GM12878 (cell line): ENCODE results near the gene DNAJB8. TPM values are rescaled to one million over a fixed set of nuclear protein-coding genes. Genes with fewer than 3 reads are reported as not detected.

Experiments used
- ATAC-seq: fragments of 200-7000 bp; cut with Tn5 transposase; 3 replicates; pipeline ENCODE4 v1.9.1; 2020; ENCODE audit warnings: mild to moderate bottlenecking, moderate library complexity
- BruUV-seq: library from RNA; stranded (reverse); fragments of 400-500 nt; replicated peaks from 2 replicates; lab custom pipeline; 2021; lab: Mats Ljungman, UMichigan
- CTCF ChIA-PET: fragments of 300-600 bp; sonication (Branson Sonifier 250); formaldehyde crosslinking; extraction: SDS; loops from one replicate; lab custom pipeline; 2021; ENCODE audit warnings: inconsistent platforms; lab: Yijun Ruan, JAX
- POLR2A ChIA-PET: fragments of 350-600 bp; formaldehyde crosslinking; extraction: SDS; loops from one replicate; lab custom pipeline; 2021; ENCODE audit warnings: inconsistent platforms; lab: Charles Lee
- RAD21 ChIA-PET: fragments of 300-600 bp; sonication (Branson Sonifier 250); formaldehyde crosslinking; loops from one replicate; lab custom pipeline; 2023; ENCODE audit warnings: antibody characterized with exemption; ENCODE audit not compliant: unreplicated experiment; lab: Charles Lee
- SMC1A ChIA-PET: fragments of 300-600 bp; sonication (Branson Sonifier 250); formaldehyde crosslinking; loops from one replicate; lab custom pipeline; 2023; ENCODE audit not compliant: unreplicated experiment, uncharacterized antibody; lab: Charles Lee
- DNase-seq: peaks from one replicate; pipeline ENCODE4 v3.0.0-alpha.2; 2011; ENCODE audit warnings: low read depth, low spot score
- FAIRE-seq: peaks from 3 replicates; lab custom pipeline; 2011; peaks lifted over from hg19 to GRCh38; lab: Jason Lieb, UNC
- H2AFZ ChIP-seq: 2 replicates; pipeline ENCODE4 v1.6.0; 2011; ENCODE audit warnings: low read depth, low read length, control low read depth; ENCODE audit not compliant: control insufficient read depth
- H3K27ac ChIP-seq: 2 replicates; pipeline ENCODE4 v1.5.1; 2011; ENCODE audit warnings: control low read depth; ENCODE audit not compliant: control insufficient read depth, insufficient read depth
- H3K27me3 ChIP-seq, 2 experiments: replicated peaks in 1 of 2; 2 replicates each; pipeline versions ENCODE4 v1.6.0 to v1.6.1; 2011; ENCODE audit warnings: low read length in 1 of 2; ENCODE audit not compliant: control insufficient read depth in 2 of 2, insufficient read depth in 2 of 2
- H3K36me3 ChIP-seq, 2 experiments: 2 replicates each; pipeline ENCODE4 v1.5.1; 2011; ENCODE audit warnings: low read length in 1 of 2; ENCODE audit not compliant: control insufficient read depth in 2 of 2, insufficient read depth in 2 of 2
- H3K4me1 ChIP-seq: 2 replicates; pipeline ENCODE4 v1.6.1; 2011; ENCODE audit warnings: mild to moderate bottlenecking, low read length, moderate library complexity, mixed read lengths; ENCODE audit not compliant: control insufficient read depth, insufficient read depth
- H3K4me2 ChIP-seq: 2 replicates; pipeline ENCODE4 v1.6.0; 2011; ENCODE audit warnings: control low read depth; ENCODE audit not compliant: control insufficient read depth, insufficient read depth
- H3K4me3 ChIP-seq: fragments of 200-600 bp; sonication (generic); 2 replicates; pipeline ENCODE4 v1.5.1; 2016
- H3K79me2 ChIP-seq: 2 replicates; pipeline ENCODE4 v1.6.0; 2011; ENCODE audit warnings: low read length; ENCODE audit not compliant: control insufficient read depth, insufficient read depth
- H3K9ac ChIP-seq: 2 replicates; pipeline ENCODE4 v1.8.0; 2011; ENCODE audit warnings: low read length, control low read depth, mixed read lengths; ENCODE audit not compliant: control insufficient read depth, insufficient read depth
- H3K9me3 ChIP-seq: replicated peaks from 3 replicates; pipeline ENCODE4 v1.5.1; 2011; ENCODE audit warnings: mild to moderate bottlenecking, low read length; ENCODE audit not compliant: control insufficient read depth, insufficient read depth
- H4K20me1 ChIP-seq: 2 replicates; pipeline ENCODE4 v1.6.0; 2011; ENCODE audit not compliant: control insufficient read depth, insufficient read depth
- CHD1 ChIP-seq: IDR thresholded peaks from 2 replicates; pipeline ENCODE4 v1.6.1; 2012; ENCODE audit warnings: low read depth, low read length, improper control_type of control experiment
- FOXM1 ChIP-seq: IDR thresholded peaks from 2 replicates; pipeline ENCODE4 v1.6.1; 2012; ENCODE audit warnings: low read depth, mild to moderate bottlenecking, inconsistent platforms, low read length, moderate library complexity
- LARP7 ChIP-seq: fragments of 450-650 bp; IDR thresholded peaks from 2 replicates; pipeline ENCODE4 v1.6.1; 2017; ENCODE audit warnings: mild to moderate bottlenecking
- MTA2 ChIP-seq: fragments of 450-650 bp; IDR thresholded peaks from 2 replicates; pipeline ENCODE4 v1.6.1; 2016; ENCODE audit warnings: low read depth, mild to moderate bottlenecking, moderate library complexity
- MTA3 ChIP-seq: IDR thresholded peaks from 2 replicates; pipeline ENCODE4 v1.6.1; 2012; ENCODE audit warnings: low read length, inconsistent platforms, borderline replicate concordance
- NFXL1 ChIP-seq: fragments of 450-650 bp; IDR thresholded peaks from 2 replicates; pipeline ENCODE4 v1.6.1; 2017; ENCODE audit warnings: antibody characterized with exemption, mild to moderate bottlenecking, borderline replicate concordance
- POLR2AphosphoS2 ChIP-seq: IDR thresholded peaks from 2 replicates; pipeline ENCODE4 v1.6.1; 2011; ENCODE audit warnings: low read depth, mild to moderate bottlenecking, low read length, improper control_type of control experiment, moderate library complexity
- RCOR1 ChIP-seq: conservative IDR thresholded peaks from 2 replicates; pipeline ENCODE4 v1.6.1; 2012; ENCODE audit warnings: low read depth, low read length, improper control_type of control experiment
- SREBF2 ChIP-seq: IDR thresholded peaks from 2 replicates; pipeline ENCODE4 v1.6.1; 2012; ENCODE audit warnings: mild to moderate bottlenecking, low read length
- STAT3 ChIP-seq: IDR thresholded peaks from 2 replicates; pipeline ENCODE4 v1.6.1; 2011; ENCODE audit warnings: low read depth, low read length, improper control_type of control experiment
- TCF3 ChIP-seq: IDR thresholded peaks from 2 replicates; pipeline ENCODE4 v1.6.1; 2012; ENCODE audit warnings: low read depth, mild to moderate bottlenecking, low read length, borderline replicate concordance; ENCODE audit not compliant: insufficient read depth
- YBX1 ChIP-seq: fragments of 450-650 bp; IDR thresholded peaks from 2 replicates; pipeline ENCODE4 v1.6.1; 2016; ENCODE audit warnings: antibody characterized with exemption
- YY1 ChIP-seq: IDR thresholded peaks from 2 replicates; pipeline ENCODE4 v1.6.1; 2011; ENCODE audit warnings: low read depth, mild to moderate bottlenecking, low read length
- WGBS: methylation state at CpG from one replicate; pipeline ENCODE4 v1.1.6; 2016; ENCODE audit warnings: low lambda C conversion rate; ENCODE audit not compliant: insufficient replicate concordance, insufficient coverage; ENCODE audit errors: missing lambda C conversion rate; 5-methylcytosine and 5-hydroxymethylcytosine counted together
- in situ Hi-C: fragments of 300-500 bp; cut with MboI; formaldehyde crosslinking; loops from 9 replicates; pipeline ENCODE4 v1.14.3; 2018; ENCODE audit warnings: mixed read lengths
- intact Hi-C: fragments of 100-400 bp; cut with micrococcal nuclease; formaldehyde crosslinking; loops from one replicate; pipeline ENCODE4 v1.14.2; 2022; ENCODE audit not compliant: unreplicated experiment
- polyA plus RNA-seq, 11 experiments: library from polyadenylated mRNA; depleted of rRNA in 4 of 11; unstranded in 6 of 11; stranded (reverse) in 5 of 11; fragments of >200 nt; fragmentation: Nextera tagmentation in 4 of 11; fragmentation: Illumina TruSeq in 1 of 11; extraction: Ambion mirVana in 4 of 11; extraction: Trizol in 1 of 11; gene quantifications; 1 replicate in 1 of 11; 2 replicates in 10 of 11; pipeline versions ENCODE4 v1.2.1 to v1.2.3, GENCODE V29; 2011 to 2016; ENCODE audit warnings: inconsistent platforms in 2 of 11, missing spikeins in 2 of 11, low read depth in 1 of 11
- total RNA-seq, 4 experiments: library from RNA; depleted of rRNA in 3 of 4; stranded (reverse); fragments of >200 nt in 3 of 4; fragmentation: Illumina TruSeq in 1 of 4; extraction: Trizol in 1 of 4; gene quantifications; 2 replicates each; pipeline versions ENCODE4 v1.2.1 to v1.2.3, GENCODE V29; 2013 to 2021

DNAJB8 gene
- total and polyA plus RNA-seq, 10 of the 15 experiments (the other 5 are each of a cell fraction or from before 2014, with no cell fraction given) = not detected

GRCh38 chr3:128468791-128469527 is 2.3 kb upstream of the DNAJB8 start (continued):
- no peak for TF ChIP-seq NFXL1
- no peak for TF ChIP-seq YY1
- TF ChIP-seq MTA3 = no peak
- no peak for TF ChIP-seq SREBF2

DNA sequence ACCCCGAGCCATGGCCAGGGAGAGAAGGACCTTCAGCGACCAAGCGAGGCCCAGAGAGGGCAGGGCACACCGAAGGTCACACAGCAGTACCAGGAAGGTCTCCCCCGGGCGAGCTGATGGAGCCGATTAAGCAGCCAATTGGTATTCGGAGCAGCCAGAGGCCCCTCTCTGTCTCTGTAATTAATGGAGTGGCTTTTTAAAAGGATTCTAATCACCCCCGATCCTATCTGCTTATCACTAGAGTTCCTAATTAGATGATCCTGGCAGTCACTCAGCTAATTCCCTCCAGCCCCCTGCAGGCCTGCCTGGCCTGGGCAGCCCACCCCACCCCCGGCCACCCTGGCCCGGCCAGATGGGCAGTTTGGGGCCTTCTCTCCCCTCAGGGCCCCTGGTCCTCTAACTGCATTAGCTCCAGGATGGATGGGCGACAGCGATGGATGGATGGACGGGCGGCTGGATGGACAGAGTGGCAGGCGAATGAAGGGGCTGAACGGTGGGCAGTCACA is 1.6 kb upstream of the DNAJB8 start:
- ATAC-seq (no peak), DNase-seq (no peak), FAIRE-seq (no peak)
- TF ChIP-seq STAT3 = no peak
- no peak for TF ChIP-seq FOXM1
- no peak for TF ChIP-seq MTA2
- no peak for TF ChIP-seq TCF3
- TF ChIP-seq LARP7 = no peak
- TF ChIP-seq POLR2AphosphoS2 = no peak
- TF ChIP-seq RCOR1 = no peak
- no peak for TF ChIP-seq CHD1
- no peak for TF ChIP-seq YBX1
- Histone ChIP-seq H3K4me1 (no peaks in the 10 kb centered on the region; the same call in 1 of the 2 replicates), H3K4me2 (no peak overlapping the region), H3K27ac (no peak overlapping the region), H2AFZ (no peak overlapping the region), H3K9me3 (no peaks in the 10 kb centered on the region), H3K27me3 (peaks cover 0 to 3% of the 10 kb centered on the region in 2 experiments; a peak in 3 of 4 replicates), H3K79me2 (no peaks in the 10 kb centered on the region), H3K9ac (no peak overlapping the region), H3K4me3 (no peak overlapping the region), H4K20me1 (no peaks in the 10 kb centered on the region), H3K36me3 (no peaks in the 10 kb centered on the region)
- intact Hi-C loops = no loop called here
- SMC1A ChIA-PET = no interaction called here
- BruUV-seq = no TSS peak
- 35% methylated on average over 17 of the region's 17 CpGs for WGBS
- in situ Hi-C loops = no loop called here
- CTCF ChIA-PET = no interaction called here
- POLR2A ChIA-PET = no interaction called here
- RAD21 ChIA-PET = no interaction called here
